Stimulated activated naive CD8-positive, alpha-beta T cell treated with anti-CD3 and anti-CD28 coated beads, Interleukin-15, Interleukin-2, amounts not matched to agents 100 ng/mL and 50 ng/mL, for 24 hours (primary cell): ENCODE measurements around the gene TNS1.

Experiments
- H3K27ac Mint-ChIP-seq: one replicate; pipeline ENCODE4 v1.8.0; 2021; ENCODE audit warnings: mild to moderate bottlenecking, mixed read lengths
- H3K27me3 Mint-ChIP-seq: one replicate; pipeline ENCODE4 v1.8.0; 2021; ENCODE audit warnings: mixed read lengths
- H3K36me3 Mint-ChIP-seq: one replicate; pipeline ENCODE4 v1.8.0; 2021; ENCODE audit warnings: low read depth, mixed read lengths
- H3K4me1 Mint-ChIP-seq: one replicate; pipeline ENCODE4 v1.8.0; 2021; ENCODE audit warnings: low read depth, mixed read lengths
- H3K4me3 Mint-ChIP-seq: one replicate; pipeline ENCODE4 v1.8.0; 2021; ENCODE audit warnings: mild to moderate bottlenecking, mixed read lengths
- H3K9me3 Mint-ChIP-seq: one replicate; pipeline ENCODE4 v1.8.0; 2021; ENCODE audit warnings: mixed read lengths

The TNS1 gene

DNA sequence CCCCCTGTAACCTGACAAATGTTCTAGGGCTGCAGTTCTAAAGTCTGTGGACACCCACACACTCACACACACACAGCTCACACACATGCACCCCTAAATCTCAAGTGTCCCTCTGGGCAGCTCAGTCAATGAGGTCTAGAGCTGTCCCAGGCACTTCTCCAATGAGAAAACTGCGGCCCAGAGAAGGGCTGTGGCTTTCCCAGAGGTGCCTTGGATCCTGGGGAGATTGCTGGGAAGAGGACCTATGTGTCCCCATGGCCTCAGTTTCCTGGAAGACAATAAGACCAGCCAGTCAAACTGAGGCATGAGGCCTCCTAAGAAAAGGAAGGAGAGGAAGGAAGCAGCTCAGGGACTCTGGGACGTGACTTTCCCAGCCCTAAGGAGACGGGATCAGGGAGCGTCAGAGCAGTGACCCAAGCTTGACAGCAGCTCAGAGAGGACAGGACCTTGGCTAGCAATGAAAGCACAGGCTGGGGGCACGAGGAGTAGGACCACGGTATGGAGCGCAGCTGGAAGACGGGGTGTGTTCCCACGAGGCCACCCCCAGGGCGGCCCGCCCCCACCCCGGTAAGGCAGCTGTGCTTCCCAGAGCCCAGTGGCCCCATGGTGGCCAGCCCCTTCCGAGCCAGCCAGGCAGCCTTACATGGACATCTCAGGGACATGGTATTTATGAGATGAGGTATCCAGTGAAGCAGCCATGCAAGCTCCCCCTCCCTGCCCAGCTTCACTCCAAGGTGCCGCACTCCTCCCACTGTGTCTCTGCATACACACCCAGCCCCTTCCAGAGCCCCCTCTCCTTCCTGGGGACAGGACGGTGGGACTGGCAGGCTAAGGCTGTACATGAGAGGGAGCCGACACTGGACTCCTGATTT is 46.0 kb downstream of the TNS1 start:
- no peaks in the 10 kb centered on the region for H3K4me1 Mint-ChIP-seq
- H3K4me3 Mint-ChIP-seq: no peak overlapping the region
- no peak overlapping the region for H3K27ac Mint-ChIP-seq
- H3K36me3 Mint-ChIP-seq: no peaks in the 10 kb centered on the region
- H3K27me3 Mint-ChIP-seq: peaks cover 8% of the 10 kb centered on the region
- no peaks in the 10 kb centered on the region for H3K9me3 Mint-ChIP-seq

DNA sequence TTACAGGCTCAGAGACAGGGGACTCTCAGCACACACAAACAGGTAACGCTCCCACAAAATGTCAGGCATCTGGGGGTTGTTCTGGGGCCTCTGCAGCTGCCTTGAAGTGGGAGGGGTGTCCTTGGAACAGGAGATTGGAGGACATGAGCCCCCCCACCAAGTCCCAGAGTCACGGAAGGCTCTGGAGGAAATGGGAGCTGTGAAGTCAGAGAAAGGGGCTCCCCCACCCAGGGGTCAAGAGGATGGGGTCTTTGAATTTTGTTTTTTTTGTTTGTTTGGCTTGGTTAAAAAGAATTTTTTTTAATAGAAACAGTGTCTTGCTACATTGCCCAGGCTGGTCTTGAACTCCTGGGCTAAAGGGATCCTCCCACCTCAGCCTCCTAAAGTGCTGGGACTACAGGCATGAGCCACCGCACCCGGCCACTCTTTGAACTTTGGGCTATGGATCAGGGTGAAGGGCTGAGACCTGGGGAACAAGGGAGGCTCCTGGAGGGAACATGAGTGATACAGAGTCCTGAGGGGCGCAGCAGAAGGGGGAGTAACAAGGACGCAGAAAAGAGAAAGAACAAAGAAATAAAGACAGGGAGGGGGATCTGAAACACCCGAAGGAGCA is 46.8 kb downstream of the TNS1 start:
- Mint-ChIP-seq H3K27ac (no peak overlapping the region), H3K36me3 (no peaks in the 10 kb centered on the region), H3K4me3 (no peak overlapping the region), H3K9me3 (no peaks in the 10 kb centered on the region), H3K27me3 (peaks cover 8% of the 10 kb centered on the region), H3K4me1 (no peaks in the 10 kb centered on the region)

DNA sequence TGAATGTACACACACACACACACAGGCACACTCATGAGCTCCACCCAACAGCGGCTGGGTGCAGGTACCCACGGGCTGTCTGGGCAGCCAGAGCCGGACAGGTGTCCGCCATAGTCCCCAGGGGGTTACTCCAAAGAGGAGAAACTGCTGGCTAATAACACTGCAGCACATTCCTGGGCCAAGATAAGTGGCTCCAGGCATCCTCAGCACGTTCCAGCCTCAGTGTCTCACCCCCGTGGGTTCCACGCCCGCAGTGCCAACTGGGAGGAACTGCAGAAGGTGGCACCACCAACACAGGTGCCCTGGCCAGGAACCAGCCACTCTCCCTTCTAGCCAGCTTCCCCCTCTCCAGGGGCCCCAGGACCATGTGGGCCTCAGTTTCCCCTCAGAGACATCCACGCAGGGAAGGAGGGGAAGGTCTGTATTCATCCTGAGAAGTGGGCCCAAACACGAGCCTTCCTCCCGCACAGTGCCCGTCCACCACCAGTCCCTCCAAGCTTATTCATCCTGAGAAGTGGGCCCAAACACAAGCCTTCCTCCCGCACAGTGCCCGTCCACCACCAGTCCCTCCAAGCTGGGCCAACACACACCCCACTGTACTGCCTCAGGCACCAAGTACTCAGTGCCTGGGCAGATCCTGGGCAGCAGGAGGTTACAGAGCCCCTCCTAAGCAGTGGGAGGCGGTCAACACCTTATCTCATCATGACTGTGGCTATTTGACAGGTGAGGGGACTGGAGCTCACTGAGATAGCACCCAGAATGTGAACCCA is 47.6 kb downstream of the TNS1 start:
- peaks cover 8% of the 10 kb centered on the region for H3K27me3 Mint-ChIP-seq
- H3K9me3 Mint-ChIP-seq: no peaks in the 10 kb centered on the region
- no peak overlapping the region for H3K4me3 Mint-ChIP-seq
- no peaks in the 10 kb centered on the region for H3K36me3 Mint-ChIP-seq
- H3K4me1 Mint-ChIP-seq: no peaks in the 10 kb centered on the region
- H3K27ac Mint-ChIP-seq: no peak overlapping the region

DNA sequence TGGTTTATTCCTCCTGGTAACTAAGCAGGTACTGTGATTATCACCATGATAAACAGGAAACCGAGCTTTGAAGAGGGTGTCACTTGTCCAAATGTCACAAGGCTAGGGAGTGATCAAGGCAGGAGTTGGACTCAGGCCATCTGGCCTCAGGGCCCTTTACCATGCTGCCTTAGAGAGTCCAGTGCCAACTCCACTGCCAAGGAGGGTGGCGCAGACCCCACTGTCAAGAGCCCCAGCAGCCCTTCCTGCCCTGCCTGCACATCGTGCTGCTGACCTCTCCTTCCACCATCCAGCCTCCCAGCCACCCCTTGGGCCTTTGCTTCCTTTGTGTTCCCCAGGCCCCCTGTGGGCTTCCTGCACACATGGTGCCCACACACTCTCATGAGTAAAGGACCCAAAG is 48.3 kb downstream of the TNS1 start:
- Mint-ChIP-seq H3K9me3 (no peaks in the 10 kb centered on the region), H3K27me3 (peaks cover 8% of the 10 kb centered on the region), H3K4me1 (no peaks in the 10 kb centered on the region), H3K4me3 (no peak overlapping the region), H3K27ac (no peak overlapping the region), H3K36me3 (no peaks in the 10 kb centered on the region)

DNA sequence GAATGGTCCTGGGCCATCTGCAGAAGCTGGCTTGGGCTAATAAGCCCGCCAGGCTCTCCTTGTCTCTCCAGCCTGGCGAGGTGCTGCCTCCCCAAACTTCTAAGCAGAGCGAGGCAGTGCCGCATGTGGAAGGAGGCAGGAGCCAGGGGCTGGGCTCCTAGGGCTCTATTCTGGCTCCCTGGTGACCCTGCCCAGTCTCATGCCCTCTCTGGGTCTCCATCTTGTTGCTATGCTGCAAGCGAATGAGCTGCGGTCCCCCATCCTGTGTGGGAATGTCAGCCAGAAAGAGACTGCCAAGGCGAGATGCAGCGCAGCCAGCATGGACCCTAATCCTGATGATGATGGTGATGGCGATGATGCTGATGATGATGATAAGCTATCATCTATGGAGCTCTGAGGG is 48.7 kb downstream of the TNS1 start:
- no peaks in the 10 kb centered on the region for H3K36me3 Mint-ChIP-seq
- no peaks in the 10 kb centered on the region for H3K9me3 Mint-ChIP-seq
- H3K4me3 Mint-ChIP-seq: no peak overlapping the region
- H3K4me1 Mint-ChIP-seq: no peaks in the 10 kb centered on the region
- H3K27me3 Mint-ChIP-seq: peaks cover 8% of the 10 kb centered on the region
- no peak overlapping the region for H3K27ac Mint-ChIP-seq

DNA sequence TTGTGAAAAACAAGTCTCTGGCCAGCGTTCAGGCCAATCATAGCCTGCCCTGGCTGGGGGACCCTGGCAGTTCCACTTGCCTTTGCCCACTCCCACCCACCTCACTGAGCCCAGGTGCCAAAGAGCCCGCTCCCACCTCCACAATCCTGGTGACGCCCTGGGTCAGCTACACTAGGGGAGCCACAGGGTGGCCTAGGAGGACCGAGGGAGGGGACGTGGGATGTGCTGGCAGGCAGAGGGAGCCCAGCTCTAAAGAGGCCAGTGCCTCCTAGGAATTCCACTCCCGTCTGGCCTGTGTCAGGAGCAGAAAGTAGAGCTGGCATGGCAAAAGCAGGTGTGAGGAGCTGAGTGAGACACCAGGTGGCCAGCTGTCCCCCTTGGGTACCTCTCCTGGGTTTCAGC is 49.3 kb downstream of the TNS1 start:
- Mint-ChIP-seq H3K36me3 (no peaks in the 10 kb centered on the region), H3K27me3 (peaks cover 8% of the 10 kb centered on the region), H3K4me1 (no peaks in the 10 kb centered on the region), H3K9me3 (no peaks in the 10 kb centered on the region), H3K4me3 (no peak overlapping the region), H3K27ac (no peak overlapping the region)

DNA sequence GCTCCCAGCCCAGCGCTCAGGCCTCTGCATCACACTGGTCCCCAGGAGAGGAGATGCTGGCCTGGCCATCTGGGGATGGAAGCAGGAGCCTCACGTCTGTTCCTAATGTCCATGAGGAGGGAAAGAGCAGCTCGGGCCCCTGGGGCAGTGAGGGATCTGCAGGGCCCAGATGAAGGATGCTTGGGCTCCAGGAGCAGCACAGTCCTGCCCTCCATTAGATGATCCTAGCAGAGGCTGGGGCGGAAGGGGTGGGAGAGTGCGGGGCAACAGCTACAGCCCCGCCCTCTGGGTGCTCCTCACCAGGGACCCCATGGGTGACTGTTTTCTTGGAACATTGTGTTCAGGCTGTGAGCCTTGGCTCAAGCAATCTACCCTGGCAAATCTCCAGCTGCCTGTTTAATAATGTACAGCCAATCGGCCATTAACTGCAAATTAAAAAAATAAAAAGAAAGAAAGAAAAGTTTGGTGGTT is 49.7 kb downstream of the TNS1 start:
- Mint-ChIP-seq H3K27me3 (peaks cover 8% of the 10 kb centered on the region), H3K9me3 (no peaks in the 10 kb centered on the region), H3K27ac (no peak overlapping the region), H3K36me3 (no peaks in the 10 kb centered on the region), H3K4me1 (no peaks in the 10 kb centered on the region), H3K4me3 (no peak overlapping the region)

DNA sequence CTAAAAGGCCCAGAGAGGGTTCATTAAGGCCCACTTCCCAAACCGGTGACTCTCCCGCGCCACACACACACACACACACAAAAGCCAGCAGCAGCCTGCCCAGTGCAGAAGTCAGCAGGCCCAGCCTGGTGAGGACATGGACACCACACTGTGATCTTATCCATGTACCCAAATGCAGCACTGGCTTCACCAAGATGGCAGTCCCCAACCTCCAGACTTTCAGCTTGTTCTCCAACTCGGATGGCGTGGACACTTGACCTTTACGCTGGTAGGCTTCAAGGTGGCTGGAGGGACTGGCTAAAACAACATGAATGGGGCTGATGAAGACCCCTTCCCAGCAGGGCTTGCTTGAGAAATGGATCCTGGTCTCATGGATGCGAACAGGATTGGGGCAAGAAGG is 50.4 kb downstream of the TNS1 start:
- Mint-ChIP-seq H3K4me1 (no peaks in the 10 kb centered on the region), H3K27me3 (peaks cover 8% of the 10 kb centered on the region), H3K4me3 (no peak overlapping the region), H3K36me3 (no peaks in the 10 kb centered on the region), H3K9me3 (no peaks in the 10 kb centered on the region), H3K27ac (no peak overlapping the region)

DNA sequence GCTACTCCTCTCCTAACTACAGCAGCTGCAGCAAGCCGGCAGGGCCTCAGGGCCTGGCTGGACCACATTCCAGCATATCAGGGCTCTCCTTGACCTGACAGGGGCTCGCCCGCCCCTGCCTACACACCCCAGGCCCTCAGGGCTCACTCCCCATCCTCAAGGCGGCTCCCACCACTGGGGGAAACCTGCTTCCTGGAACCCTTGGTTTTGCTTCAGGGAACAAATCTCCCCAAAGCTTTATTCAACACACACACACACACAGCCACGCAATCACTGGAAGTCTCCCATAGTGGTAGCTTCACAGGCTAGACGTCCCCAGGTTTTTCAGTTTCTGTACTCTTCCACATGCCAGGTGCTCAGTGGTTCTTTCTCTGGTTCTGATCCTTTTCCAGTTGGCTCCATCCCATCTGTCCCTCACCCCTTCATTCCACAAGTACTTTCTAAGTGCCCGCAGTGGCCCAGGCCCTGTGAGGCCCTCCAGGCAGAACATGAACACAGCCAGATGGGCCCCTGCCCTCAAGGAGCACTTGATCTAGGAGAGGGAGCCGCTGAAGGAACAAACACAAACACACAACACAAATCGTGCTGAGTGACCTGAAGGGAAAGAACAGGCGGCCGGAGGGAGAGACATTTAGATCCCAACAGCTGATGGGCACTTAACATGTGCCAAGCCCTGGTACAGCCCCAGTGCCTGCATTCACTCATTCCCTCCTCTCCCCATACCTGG is 51.1 kb downstream of the TNS1 start:
- Mint-ChIP-seq H3K36me3 (no peaks in the 10 kb centered on the region), H3K27me3 (peaks cover 7% of the 10 kb centered on the region), H3K9me3 (no peaks in the 10 kb centered on the region), H3K4me1 (no peaks in the 10 kb centered on the region), H3K27ac (no peak overlapping the region), H3K4me3 (no peak overlapping the region)

DNA sequence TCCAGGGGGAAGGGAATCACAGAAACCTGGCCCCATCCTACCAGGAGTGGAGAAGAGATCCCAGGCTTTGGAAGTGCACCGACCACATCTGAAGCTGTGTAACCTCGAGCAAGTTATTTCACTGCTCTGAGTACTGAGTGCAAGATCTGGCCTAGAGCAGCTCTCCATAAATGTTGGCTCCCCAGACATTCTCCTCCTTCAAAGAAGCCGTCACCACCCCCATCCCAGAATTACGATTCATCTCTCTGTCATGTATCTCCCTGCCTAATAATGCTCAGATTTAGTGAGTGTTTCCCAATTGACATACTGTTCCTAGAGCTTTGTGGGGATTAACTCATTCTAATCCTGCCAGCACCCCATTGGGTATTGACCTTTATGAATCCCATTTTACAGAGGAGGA is 51.7 kb downstream of the TNS1 start:
- H3K36me3 Mint-ChIP-seq: no peaks in the 10 kb centered on the region
- H3K4me1 Mint-ChIP-seq: no peaks in the 10 kb centered on the region
- H3K9me3 Mint-ChIP-seq: no peaks in the 10 kb centered on the region
- H3K27ac Mint-ChIP-seq: no peak overlapping the region
- H3K27me3 Mint-ChIP-seq: peaks cover 1% of the 10 kb centered on the region
- H3K4me3 Mint-ChIP-seq: no peak overlapping the region

DNA sequence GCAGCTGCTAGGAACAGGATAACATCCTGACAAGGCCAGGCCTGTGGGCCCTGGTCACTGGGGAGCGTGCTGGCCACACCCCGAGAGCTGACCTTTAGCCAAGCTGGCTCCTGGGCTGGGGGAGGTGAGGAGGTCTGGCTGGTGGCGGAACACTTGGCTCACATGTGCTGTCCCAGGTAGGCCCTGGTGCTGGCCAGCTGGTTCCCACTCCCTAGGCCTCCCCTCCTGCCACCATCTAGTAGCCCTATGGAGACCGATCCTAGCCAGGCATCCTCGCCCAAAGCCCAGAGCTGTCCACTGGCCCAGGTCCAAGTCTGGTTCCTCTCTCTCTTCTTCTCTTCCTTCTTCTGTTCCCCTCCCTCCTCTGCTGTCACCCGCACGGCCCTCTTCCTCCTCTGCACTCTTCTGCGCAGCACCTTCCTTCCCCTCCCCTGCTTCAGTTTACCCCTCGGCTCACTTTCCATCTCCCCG is 52.4 kb downstream of the TNS1 start:
- H3K27me3 Mint-ChIP-seq: peaks cover 4% of the 10 kb centered on the region
- no peak overlapping the region for H3K27ac Mint-ChIP-seq
- H3K9me3 Mint-ChIP-seq: no peaks in the 10 kb centered on the region
- H3K36me3 Mint-ChIP-seq: no peaks in the 10 kb centered on the region
- no peaks in the 10 kb centered on the region for H3K4me1 Mint-ChIP-seq
- no peak overlapping the region for H3K4me3 Mint-ChIP-seq

DNA sequence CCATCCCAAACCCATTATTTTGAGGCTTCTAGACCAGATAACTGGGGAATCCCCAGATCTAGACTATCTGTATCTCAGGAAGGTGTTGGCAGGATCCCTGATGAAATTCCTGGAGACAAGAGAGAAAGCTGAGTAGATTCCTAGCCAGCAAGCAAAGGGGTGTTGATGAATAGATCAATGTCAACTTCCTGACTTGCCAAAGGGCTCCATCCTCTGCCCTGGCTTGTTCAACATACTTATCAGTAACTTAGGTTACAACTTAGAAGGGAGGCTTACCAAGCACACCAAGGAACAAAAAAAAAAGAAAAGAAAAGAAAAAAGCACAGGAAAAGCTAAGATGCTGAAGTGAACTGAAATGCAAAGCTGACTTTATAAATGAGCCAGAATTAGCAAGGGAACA is 53.3 kb downstream of the TNS1 start:
- Mint-ChIP-seq H3K4me3 (no peak overlapping the region), H3K4me1 (no peaks in the 10 kb centered on the region), H3K27ac (no peak overlapping the region), H3K27me3 (peaks cover 4% of the 10 kb centered on the region), H3K9me3 (no peaks in the 10 kb centered on the region), H3K36me3 (no peaks in the 10 kb centered on the region)

DNA sequence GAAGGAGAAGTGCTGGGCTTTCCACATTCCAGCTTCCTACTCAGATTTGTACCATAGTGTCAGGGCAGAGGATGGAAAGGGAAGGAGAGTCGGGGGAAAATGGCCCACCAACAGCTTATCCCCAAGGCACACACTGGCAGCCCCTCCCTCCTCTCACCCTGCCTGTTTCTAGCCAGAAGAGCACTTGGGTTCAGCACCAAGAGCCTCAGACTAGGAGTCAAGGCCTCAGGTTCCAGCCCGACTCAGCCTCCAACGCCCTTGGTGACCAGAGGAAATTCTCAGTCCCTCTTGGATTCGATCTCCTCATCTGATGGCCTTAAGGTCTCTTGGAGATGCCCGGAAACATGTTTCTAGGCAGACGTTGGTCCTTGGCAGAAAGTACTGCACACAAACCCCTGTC is 53.9 kb downstream of the TNS1 start:
- no peak overlapping the region for H3K4me3 Mint-ChIP-seq
- H3K27ac Mint-ChIP-seq: no peak overlapping the region
- no peaks in the 10 kb centered on the region for H3K4me1 Mint-ChIP-seq
- no peaks in the 10 kb centered on the region for H3K36me3 Mint-ChIP-seq
- no peaks in the 10 kb centered on the region for H3K9me3 Mint-ChIP-seq
- peaks cover 4% of the 10 kb centered on the region for H3K27me3 Mint-ChIP-seq

DNA sequence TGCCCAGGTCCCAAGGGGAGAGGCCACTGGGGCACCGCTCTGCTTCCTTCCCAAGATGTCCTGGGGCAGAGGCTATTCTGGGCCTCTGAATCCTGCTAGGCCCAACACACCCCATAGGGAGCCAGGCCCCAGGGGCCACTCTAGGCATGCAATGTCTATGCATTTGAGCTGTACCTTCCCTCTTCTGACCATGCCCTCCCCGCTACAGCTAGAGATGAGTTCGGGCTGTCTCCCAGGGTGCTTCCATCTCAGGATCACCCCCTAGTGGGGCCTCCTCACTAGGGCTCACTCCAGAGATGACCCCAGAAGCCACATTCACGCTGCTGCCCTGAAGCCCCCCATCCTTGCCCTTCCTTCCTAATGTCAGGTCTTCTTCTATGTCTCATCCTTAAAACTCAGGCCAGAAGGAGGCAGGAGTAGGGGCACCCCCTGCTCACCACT is 54.4 kb downstream of the TNS1 start:
- Mint-ChIP-seq H3K9me3 (no peaks in the 10 kb centered on the region), H3K27ac (no peak overlapping the region), H3K4me1 (peaks cover 4% of the 10 kb centered on the region), H3K4me3 (no peak overlapping the region), H3K36me3 (no peaks in the 10 kb centered on the region), H3K27me3 (peaks cover 9% of the 10 kb centered on the region)
